Right lung (tissue), 5 donors: Measurements from ENCODE around the gene CCDC18. TPM values are rescaled to one million over a fixed set of nuclear protein-coding genes. Genes with fewer than 3 reads are reported as not detected.

ENCODE experiments used
- DNase-seq, 2 donors: peaks; one replicate each; pipeline ENCODE4 v3.0.0-alpha.2; 2013
- polyA plus RNA-seq, 5 donors: library from polyadenylated mRNA; unstranded; fragments of 120-200 nt; gene quantifications; one replicate each; pipeline versions ENCODE4 v1.2.1 to v1.2.3, GENCODE V29; 2013; ENCODE audit warnings: inconsistent platforms in 1 of 5, low replicate concordance in 1 of 5; ENCODE audit not compliant: insufficient read length in 5 of 5, insufficient read depth in 1 of 5

Gene CCDC18
- polyA plus RNA-seq, 5 donors = 8.5 to 21.1 (median 13.5) TPM

- DNase-seq = no peak
These were observed 120.6 kb downstream of the CCDC18 start for GRCh38 chr1:93301131-93301530.

GRCh38 chr1:93302078-93302477 is 121.6 kb downstream of the CCDC18 start:
- DNase-seq = no peak

GRCh38 chr1:93304716-93305138 is 124.2 kb downstream of the CCDC18 start:
- peak; percentile 43 to 61 for DNase-seq

- no peak for DNase-seq
These were observed 126.4 kb downstream of the CCDC18 start for GRCh38 chr1:93306920-93307319.

GRCh38 chr1:93313026-93313425 is 132.5 kb downstream of the CCDC18 start:
- DNase-seq = no peak

- DNase-seq = no peak
These were observed 136.7 kb downstream of the CCDC18 start for GRCh38 chr1:93317207-93317606.

GRCh38 chr1:93317943-93318342 is 137.4 kb downstream of the CCDC18 start:
- DNase-seq = no peak

GRCh38 chr1:93321720-93322119 is 141.2 kb downstream of the CCDC18 start:
- DNase-seq = no peak

GRCh38 chr1:93322349-93322748 is 141.8 kb downstream of the CCDC18 start:
- peak; percentile 21 to 35 for DNase-seq

GRCh38 chr1:93323185-93323820 is 142.8 kb downstream of the CCDC18 start:
- no peak for DNase-seq

- no peak for DNase-seq
These were observed 144.3 kb downstream of the CCDC18 start for GRCh38 chr1:93324486-93325464.

Other genes with a start within 250 kb of the CCDC18 start
- 10 to 100 TPM in 3 of 5 donors, 1 to 10 TPM in 2; 7.8 to 13.9 (median 12.2) TPM for gene DIPK1A, start 219.3 kb upstream of the CCDC18 start, polyA plus RNA-seq
- 10 to 100 TPM; 42.2 to 72.5 (median 59.3) TPM for gene MTF2, start 101.4 kb upstream of the CCDC18 start, polyA plus RNA-seq
- 10 to 100 TPM; 43.8 to 61.4 (median 49.2) TPM for gene TMED5, start 311 bp upstream of the CCDC18 start, polyA plus RNA-seq
- 10 to 100 TPM; 58.4 to 71.1 (median 62.8) TPM for gene DR1, start 165.2 kb downstream of the CCDC18 start, polyA plus RNA-seq